Measurements from ENCODE around the gene PDILT.

- TF ChIP-seq CTCF (IDR thresholded peaks at IDR 0.05) (no peak), EP300 (IDR thresholded peaks at IDR 0.05) (no peak)
These were observed 56.7 kb downstream of the PDILT start for GRCh38 chr16:20347666-20348364.

All from esophagus muscularis mucosa (tissue), 3 donors.